Esophagus muscularis mucosa (tissue), 4 donors: Measurements from ENCODE around the gene PTPRE. TPM values are rescaled to one million over a fixed set of nuclear protein-coding genes. Genes with fewer than 3 reads are reported as not detected.

Source experiments
- DNase-seq: peaks from one replicate; pipeline ENCODE4 v3.0.0-alpha.2; 2017; ENCODE audit errors: extremely low spot score
- H3K27ac ChIP-seq, 4 donors: fragments of 200-600 bp; sonication (generic); replicated peaks in 1 of 4; 1 replicate in 3 of 4; 2 replicates in 1 of 4; pipeline ENCODE4 v1.5.1; 2016 to 2019; ENCODE audit warnings: mild to moderate bottlenecking in 1 of 4
- H3K27me3 ChIP-seq, 4 donors: fragments of 200-600 bp; sonication (generic); one replicate each; pipeline versions ENCODE4 v1.5.1 to v1.6.0; 2016 to 2019
- H3K36me3 ChIP-seq, 4 donors: fragments of 200-600 bp; sonication (generic); one replicate each; pipeline ENCODE4 v1.5.1; 2016 to 2019
- H3K4me1 ChIP-seq, 4 donors: fragments of 200-600 bp; sonication (generic); one replicate each; pipeline ENCODE4 v1.5.1; 2016 to 2019
- H3K4me3 ChIP-seq, 4 donors: fragments of 200-600 bp; sonication (generic); 1 replicate in 2 of 4; 2 replicates in 2 of 4; pipeline ENCODE4 v1.5.1; 2016 to 2019; ENCODE audit warnings: mild to moderate bottlenecking in 4 of 4, moderate library complexity in 1 of 4
- H3K9me3 ChIP-seq, 4 donors: fragments of 200-600 bp; sonication (generic); 1 replicate in 3 of 4; 2 replicates in 1 of 4; pipeline ENCODE4 v1.5.1; 2016 to 2019
- EP300 ChIP-seq: sonication (generic); formaldehyde crosslinking; IDR thresholded peaks from one replicate; pipeline ENCODE4 v1.6.1; 2017; ENCODE audit warnings: antibody characterized with exemption
- POLR2A ChIP-seq: fragments of 450-650 bp; IDR thresholded peaks from one replicate; pipeline ENCODE4 v1.6.1; 2017; ENCODE audit warnings: antibody characterized with exemption, moderate library complexity, mild to moderate bottlenecking, low read depth
- POLR2AphosphoS5 ChIP-seq, 2 donors: sonication (generic); formaldehyde crosslinking; IDR thresholded peaks; one replicate each; pipeline ENCODE4 v1.6.1; 2017; ENCODE audit warnings: antibody characterized with exemption in 2 of 2
- WGBS: methylation state at CpG from one replicate; pipeline ENCODE4 v1.1.5; 2018; 5-methylcytosine and 5-hydroxymethylcytosine counted together
- intact Hi-C: fragments of 100-400 bp; cut with DNase I; formaldehyde crosslinking; loops from one replicate; pipeline ENCODE4 v1.15.1; 2023
- total RNA-seq, 4 donors: library from RNA; depleted of rRNA; stranded (reverse); fragments of >200 nt; gene quantifications; one replicate each; pipeline versions ENCODE4 v1.1.0 to v1.2.1, GENCODE V29; 2016
- TF ChIP-seq, protein P1 (sequence below), 3 experiments: fragments of 200-600 bp in 2 of 3; fragments of 450-650 bp in 1 of 3; sonication (generic) in 2 of 3; IDR thresholded peaks; one replicate each; pipeline ENCODE4 v1.5.1; 2017 to 2019; ENCODE audit warnings: antibody characterized with exemption in 3 of 3, mild to moderate bottlenecking in 2 of 3, moderate library complexity in 1 of 3

PTPRE gene
- total RNA-seq, 4 donors from 2014 or later: 8.7 to 22.4 (median 13.3) TPM

DNA sequence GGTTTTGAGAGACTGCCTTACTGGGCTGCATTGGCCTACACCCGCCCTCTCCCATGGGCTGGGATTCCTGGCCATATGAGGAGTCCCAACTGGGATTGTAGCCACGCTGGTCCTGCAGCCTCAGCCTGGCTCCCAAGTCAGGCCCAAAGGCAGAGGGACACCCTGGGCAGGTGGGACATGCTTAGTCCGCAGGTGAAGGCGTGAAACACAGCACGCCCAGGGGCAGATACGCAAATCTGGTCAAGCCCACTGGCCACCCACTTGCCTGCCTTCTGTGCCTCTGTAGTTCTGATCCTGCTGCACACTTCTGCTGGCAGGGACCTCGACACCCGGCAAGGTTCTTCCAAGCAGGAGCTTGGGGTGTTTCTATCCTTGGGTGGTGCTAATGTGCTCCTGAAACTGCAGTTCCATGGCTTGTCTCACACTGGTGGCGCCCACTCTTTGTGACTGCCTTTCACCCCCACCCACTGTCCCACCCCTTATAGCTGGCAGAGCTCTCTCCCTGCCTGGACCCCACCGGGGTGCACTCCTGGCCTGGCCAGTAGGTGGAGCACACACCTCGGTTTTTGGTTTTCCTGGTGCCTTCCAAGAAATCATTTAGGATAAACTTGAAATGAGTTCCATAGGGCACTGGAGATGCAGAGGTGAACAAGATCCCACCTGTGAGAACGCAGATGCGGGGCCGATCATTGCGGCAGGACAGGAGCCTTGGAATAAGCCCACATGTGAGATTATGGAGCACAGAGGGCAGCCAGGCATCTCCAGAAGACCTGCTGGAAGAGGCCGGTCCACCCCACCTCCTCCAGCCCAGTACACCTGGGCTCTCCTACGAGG, 171.4 kb downstream of the PTPRE start:
- no peak for TF ChIP-seq POLR2AphosphoS5 (IDR thresholded peaks at IDR 0.05)
- TF ChIP-seq, protein P1, sequence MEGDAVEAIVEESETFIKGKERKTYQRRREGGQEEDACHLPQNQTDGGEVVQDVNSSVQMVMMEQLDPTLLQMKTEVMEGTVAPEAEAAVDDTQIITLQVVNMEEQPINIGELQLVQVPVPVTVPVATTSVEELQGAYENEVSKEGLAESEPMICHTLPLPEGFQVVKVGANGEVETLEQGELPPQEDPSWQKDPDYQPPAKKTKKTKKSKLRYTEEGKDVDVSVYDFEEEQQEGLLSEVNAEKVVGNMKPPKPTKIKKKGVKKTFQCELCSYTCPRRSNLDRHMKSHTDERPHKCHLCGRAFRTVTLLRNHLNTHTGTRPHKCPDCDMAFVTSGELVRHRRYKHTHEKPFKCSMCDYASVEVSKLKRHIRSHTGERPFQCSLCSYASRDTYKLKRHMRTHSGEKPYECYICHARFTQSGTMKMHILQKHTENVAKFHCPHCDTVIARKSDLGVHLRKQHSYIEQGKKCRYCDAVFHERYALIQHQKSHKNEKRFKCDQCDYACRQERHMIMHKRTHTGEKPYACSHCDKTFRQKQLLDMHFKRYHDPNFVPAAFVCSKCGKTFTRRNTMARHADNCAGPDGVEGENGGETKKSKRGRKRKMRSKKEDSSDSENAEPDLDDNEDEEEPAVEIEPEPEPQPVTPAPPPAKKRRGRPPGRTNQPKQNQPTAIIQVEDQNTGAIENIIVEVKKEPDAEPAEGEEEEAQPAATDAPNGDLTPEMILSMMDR (IDR thresholded peaks at IDR 0.05): peak; percentile 23 to 56 (median 28)
- peaks cover 0 to 26% (median 0%) of the 10 kb centered on the region in 4 donors for H3K27me3 ChIP-seq
- H3K36me3 ChIP-seq: peaks cover 8 to 83% (median 32%) of the 10 kb centered on the region in 4 donors
- no peak overlapping the region for H3K4me3 ChIP-seq
- intact Hi-C loops: loop anchor here (10.0 kb wide), 1 partner anchor 174 kb away; the partner anchor contains the start of gene PTPRE
- no peaks in the 10 kb centered on the region for H3K9me3 ChIP-seq
- no peak for DNase-seq
- H3K27ac ChIP-seq: no peak overlapping the region
- H3K4me1 ChIP-seq: no peaks in the 10 kb centered on the region
- WGBS: 60% methylated on average over 12 of the region's 17 CpGs

DNA sequence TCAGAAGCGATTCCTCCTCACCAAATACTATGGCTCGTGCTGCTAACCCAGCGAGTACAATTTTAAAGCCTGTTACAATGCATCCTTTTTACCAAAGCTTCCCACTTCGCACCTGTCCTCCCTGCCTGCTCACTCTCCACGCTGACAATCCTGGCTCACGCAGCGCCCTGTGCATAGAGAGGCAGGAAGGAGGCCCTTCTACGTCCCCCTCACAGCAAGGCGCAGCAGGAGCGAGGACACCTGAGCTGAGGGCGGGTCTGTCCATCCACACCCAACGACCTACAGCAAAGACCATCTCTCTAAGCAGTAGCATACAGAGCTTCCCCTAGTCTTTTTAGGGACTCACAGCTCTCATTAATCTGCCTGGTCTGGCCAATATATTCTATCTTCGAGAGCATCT, 173.3 kb downstream of the PTPRE start:
- no peak for DNase-seq
- Histone ChIP-seq H3K9me3 (no peaks in the 10 kb centered on the region), H3K27me3 (peaks cover 0 to 26% (median 0%) of the 10 kb centered on the region in 4 donors), H3K4me3 (no peak overlapping the region), H3K36me3 (peaks cover 3 to 73% (median 29%) of the 10 kb centered on the region in 4 donors), H3K27ac (no peak overlapping the region), H3K4me1 (no peaks in the 10 kb centered on the region)
- WGBS: 71% methylated on average over 13 of the region's 13 CpGs
- intact Hi-C loops: no loop called here
- TF ChIP-seq POLR2A (no peak), POLR2AphosphoS5 (IDR thresholded peaks at IDR 0.05) (no peak), EP300 (no peak)
- TF ChIP-seq, protein P1 (IDR thresholded peaks at IDR 0.05): no peak

DNA sequence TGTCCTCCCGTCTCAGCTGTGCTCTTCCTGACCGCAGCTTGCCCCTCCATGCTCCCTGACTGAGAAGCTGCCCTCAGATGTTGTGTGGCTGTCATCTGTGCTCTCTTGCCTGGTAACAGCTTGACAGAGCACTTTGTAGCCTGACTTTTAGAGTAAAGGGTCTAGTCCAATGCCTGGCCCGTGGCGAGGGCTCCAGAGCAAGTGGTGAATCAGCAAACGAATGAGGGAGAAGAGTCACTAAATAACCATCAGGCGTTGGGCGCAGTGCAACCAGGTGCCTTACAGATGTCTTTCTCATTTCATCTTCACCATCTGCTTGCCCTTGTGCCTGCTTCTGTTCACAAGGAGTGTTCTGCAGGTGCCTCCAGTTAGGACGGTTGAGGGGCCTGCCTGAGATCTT, 173.7 kb downstream of the PTPRE start:
- peaks cover 3 to 69% (median 29%) of the 10 kb centered on the region in 4 donors for H3K36me3 ChIP-seq
- intact Hi-C loops: no loop called here
- 87% methylated on average over 8 of the region's 8 CpGs for WGBS
- no peak for DNase-seq
- no peaks in the 10 kb centered on the region for H3K9me3 ChIP-seq
- no peaks in the 10 kb centered on the region for H3K4me1 ChIP-seq
- H3K4me3 ChIP-seq: no peak overlapping the region
- H3K27me3 ChIP-seq: peaks cover 0 to 26% (median 0%) of the 10 kb centered on the region in 4 donors
- TF ChIP-seq, protein P1 (IDR thresholded peaks at IDR 0.05): no peak
- no peak for TF ChIP-seq POLR2A
- no peak for TF ChIP-seq POLR2AphosphoS5 (IDR thresholded peaks at IDR 0.05)
- no peak for TF ChIP-seq EP300
- H3K27ac ChIP-seq: no peak overlapping the region

DNA sequence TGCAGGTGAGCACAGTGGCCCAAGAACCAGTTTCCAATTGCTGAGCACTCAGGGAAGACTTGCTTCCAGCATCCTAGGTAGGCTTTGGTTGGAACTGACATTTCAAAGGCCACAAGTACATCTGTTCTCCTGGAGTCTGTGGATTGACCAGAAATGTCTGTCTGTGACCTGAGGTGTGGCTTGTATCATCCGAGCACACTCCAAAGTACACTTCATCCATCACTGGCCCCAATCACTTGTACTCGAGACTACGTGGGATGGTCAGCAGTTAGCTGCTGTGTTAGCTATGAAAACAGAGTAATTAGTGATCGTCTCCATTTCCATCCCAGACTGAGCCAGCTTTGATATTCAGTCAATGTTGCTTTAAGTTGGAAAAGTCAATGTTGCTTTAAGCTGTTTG, 174.3 kb downstream of the PTPRE start:
- no peak overlapping the region for H3K4me3 ChIP-seq
- no peak overlapping the region for H3K27ac ChIP-seq
- 73% methylated on average over 4 of the region's 4 CpGs for WGBS
- TF ChIP-seq POLR2AphosphoS5 (IDR thresholded peaks at IDR 0.05) (no peak), POLR2A (no peak), EP300 (no peak)
- TF ChIP-seq, protein P1 (IDR thresholded peaks at IDR 0.05): no peak
- intact Hi-C loops: no loop called here
- peaks cover 0 to 29% (median 0%) of the 10 kb centered on the region in 4 donors for H3K27me3 ChIP-seq
- H3K4me1 ChIP-seq: no peaks in the 10 kb centered on the region
- H3K36me3 ChIP-seq: peaks cover 3 to 63% (median 29%) of the 10 kb centered on the region in 4 donors
- no peaks in the 10 kb centered on the region for H3K9me3 ChIP-seq
- DNase-seq: no peak
